ENCODE data around the gene FBXL5.

GRCh38 chr4:15605537-15605936 lies 49.6 kb downstream of the FBXL5 start:
- TF ChIP-seq CTCF (IDR thresholded peaks at IDR 0.05; ENCODE audit: insufficient read depth, low read length, poor library complexity, severe bottlenecking) (no peak), EZH2phosphoT487 (conservative IDR thresholded peaks at IDR 0.05; ENCODE audit: low read length) (no peak)
